Measurements from ENCODE around the gene BAHCC1. TPM values are rescaled to one million over a fixed set of nuclear protein-coding genes. Genes with fewer than 3 reads are reported as not detected.

BAHCC1 gene
- total RNA-seq (under 1 TPM; 0.23 to 0.82 (median 0.33) TPM), total RNA-seq (0 to 1.9 (median 0.49) reads per million in 29 experiments)
- total RNA-seq (2013) = 0.09 TPM

GRCh38 chr17:81394921-81395599 is at the start of gene BAHCC1:
BAHCC1 (plus strand) TSS chr17:81395457; CDS start chr17:81399740, 4,283 bp downstream.
- no peaks in the 10 kb centered on the region for H3K9me3 ChIP-seq
- Mint-ChIP-seq H3K36me3 (no peaks in the 10 kb centered on the region), H3K4me3 (peak within 1 kb of the TSS; percentile 25 to 65 (median 51)), H3K27ac (peak within 1 kb of the TSS in 1 of 2 donors; percentile 49), H3K9me3 (no peaks in the 10 kb centered on the region), H3K27me3 (peaks cover 32 to 61% of the 10 kb centered on the region in 2 donors), H3K4me1 (peaks cover 26 to 33% (median 27%) of the 10 kb centered on the region in 3 donors)
- H3K36me3 ChIP-seq (ENCODE audit: control insufficient read depth in 2 of 2, extremely low read depth in 1 of 2, insufficient read depth in 1 of 2, low read length in 1 of 2) = no peaks in the 10 kb centered on the region
- CTCF ChIA-PET = interaction anchor here in 1 of 2 donors (0.6 to 0.9 kb wide), 2 partner anchors 103 to 975 kb away, joined by 3 read pairs; no protein-coding TSS in a partner anchor
- 0% methylated on average over 10 of the region's 40 CpGs for WGBS (ENCODE audit: insufficient coverage)
- peak within 1 kb of the TSS in 1 of 2 donors; percentile 23 for H3K4me3 ChIP-seq (ENCODE audit: control insufficient read depth in 1 of 2, extremely low read depth in 1 of 2, low read length in 1 of 2)
- DNase-seq = peak; percentile 38 to 82 (median 65)
- peaks cover 4 to 86% of the 10 kb centered on the region in 2 experiments for H3K27me3 ChIP-seq (replicated peaks in 1 of 2; ENCODE audit: control insufficient read depth in 2 of 2, extremely low read depth in 1 of 2, insufficient read depth in 2 of 2, low read length in 1 of 2)
- POLR2A ChIA-PET = interaction anchor here in 1 of 2 donors (0.5 kb wide), 1 partner anchor 172 kb away, joined by 4 read pairs; the partner anchor contains the start of gene CEP131
- H3K4me1 ChIP-seq (ENCODE audit: control insufficient read depth in 1 of 2, extremely low read depth in 1 of 2, insufficient read depth in 2 of 2, low read length in 2 of 2) = peaks cover 18 to 58% of the 10 kb centered on the region in 2 experiments
- no peak within 1 kb of the TSS for H3K27ac ChIP-seq (ENCODE audit: low read length)
- ATAC-seq (replicated peaks in 1 of 4) = peak; percentile 58 to 72 (median 63)

GRCh38 chr17:81346090-81346907 is 49.0 kb upstream of the BAHCC1 start:
- peaks cover 8 to 48% of the 10 kb centered on the region in 2 experiments for H3K4me1 ChIP-seq (ENCODE audit: control insufficient read depth in 1 of 2, extremely low read depth in 1 of 2, insufficient read depth in 2 of 2, low read length in 2 of 2)
- DNase-seq (peak; percentile 81 to 95 (median 90)), ATAC-seq (replicated peaks in 1 of 4) (peak; percentile 92 to 94 (median 93))
- ChIA-PET CTCF (no interaction called here), POLR2A (no interaction called here)
- H3K4me3 Mint-ChIP-seq = peak overlapping the region in 2 of 3 donors; percentile 58 to 62
- no peaks in the 10 kb centered on the region for H3K36me3 Mint-ChIP-seq
- peaks cover 5 to 70% of the 10 kb centered on the region in 2 experiments for H3K27me3 ChIP-seq (replicated peaks in 1 of 2; ENCODE audit: control insufficient read depth in 2 of 2, extremely low read depth in 1 of 2, insufficient read depth in 2 of 2, low read length in 1 of 2)
- no peak overlapping the region for H3K27ac Mint-ChIP-seq
- H3K36me3 ChIP-seq (ENCODE audit: control insufficient read depth in 2 of 2, extremely low read depth in 1 of 2, insufficient read depth in 1 of 2, low read length in 1 of 2) = no peaks in the 10 kb centered on the region
- no peaks in the 10 kb centered on the region for H3K9me3 ChIP-seq
- no peaks in the 10 kb centered on the region for H3K9me3 Mint-ChIP-seq
- peak overlapping the region; percentile 48 for H3K4me3 ChIP-seq (ENCODE audit: control insufficient read depth in 1 of 2, extremely low read depth in 1 of 2, low read length in 1 of 2)
- no peak overlapping the region for H3K27ac ChIP-seq (ENCODE audit: low read length)
- peaks cover 29 to 30% of the 10 kb centered on the region in 2 donors for H3K27me3 Mint-ChIP-seq
- H3K4me1 Mint-ChIP-seq = peaks cover 12 to 24% (median 22%) of the 10 kb centered on the region in 3 donors
- 12% methylated on average over 50 of the region's 91 CpGs for WGBS (ENCODE audit: insufficient coverage)

GRCh38 chr17:81346908-81347349 is 48.3 kb upstream of the BAHCC1 start:
- H3K4me3 ChIP-seq (ENCODE audit: control insufficient read depth in 1 of 2, extremely low read depth in 1 of 2, low read length in 1 of 2) = no peak overlapping the region
- Mint-ChIP-seq H3K27me3 (peaks cover 29 to 31% of the 10 kb centered on the region in 2 donors), H3K36me3 (no peaks in the 10 kb centered on the region), H3K4me3 (peak overlapping the region in 2 of 3 donors; percentile 21 to 58), H3K9me3 (no peaks in the 10 kb centered on the region), H3K4me1 (peaks cover 12 to 24% (median 22%) of the 10 kb centered on the region in 3 donors), H3K27ac (no peak overlapping the region)
- DNase-seq (no peak), ATAC-seq (replicated peaks in 1 of 4) (no peak)
- POLR2A ChIA-PET = no interaction called here
- CTCF ChIA-PET = no interaction called here
- no peak overlapping the region for H3K27ac ChIP-seq (ENCODE audit: low read length)
- no peaks in the 10 kb centered on the region for H3K36me3 ChIP-seq (ENCODE audit: control insufficient read depth in 2 of 2, extremely low read depth in 1 of 2, insufficient read depth in 1 of 2, low read length in 1 of 2)
- WGBS (ENCODE audit: insufficient coverage) = 96% methylated on average over 9 of the region's 11 CpGs
- no peaks in the 10 kb centered on the region for H3K9me3 ChIP-seq
- peaks cover 8 to 43% of the 10 kb centered on the region in 2 experiments for H3K4me1 ChIP-seq (ENCODE audit: control insufficient read depth in 1 of 2, extremely low read depth in 1 of 2, insufficient read depth in 2 of 2, low read length in 2 of 2)
- H3K27me3 ChIP-seq (replicated peaks in 1 of 2; ENCODE audit: control insufficient read depth in 2 of 2, extremely low read depth in 1 of 2, insufficient read depth in 2 of 2, low read length in 1 of 2) = peaks cover 5 to 64% of the 10 kb centered on the region in 2 experiments

GRCh38 chr17:81347437-81347836 is 47.8 kb upstream of the BAHCC1 start:
- no peak overlapping the region for H3K27ac Mint-ChIP-seq
- H3K27me3 ChIP-seq (replicated peaks in 1 of 2; ENCODE audit: control insufficient read depth in 2 of 2, extremely low read depth in 1 of 2, insufficient read depth in 2 of 2, low read length in 1 of 2) = peaks cover 2 to 59% of the 10 kb centered on the region in 2 experiments
- peaks cover 12 to 21% (median 19%) of the 10 kb centered on the region in 3 donors for H3K4me1 Mint-ChIP-seq
- no peak overlapping the region for H3K27ac ChIP-seq (ENCODE audit: low read length)
- H3K9me3 Mint-ChIP-seq = no peaks in the 10 kb centered on the region
- no peak overlapping the region for H3K4me3 ChIP-seq (ENCODE audit: control insufficient read depth in 1 of 2, extremely low read depth in 1 of 2, low read length in 1 of 2)
- ChIA-PET POLR2A (no interaction called here), CTCF (no interaction called here)
- H3K27me3 Mint-ChIP-seq = peaks cover 25 to 27% of the 10 kb centered on the region in 2 donors
- ATAC-seq (replicated peaks in 1 of 4) = no peak
- H3K4me3 Mint-ChIP-seq = peak overlapping the region in 2 of 3 donors; percentile 31 to 58
- 68% methylated on average over 4 of the region's 4 CpGs for WGBS (ENCODE audit: insufficient coverage)
- peaks cover 8 to 38% of the 10 kb centered on the region in 2 experiments for H3K4me1 ChIP-seq (ENCODE audit: control insufficient read depth in 1 of 2, extremely low read depth in 1 of 2, insufficient read depth in 2 of 2, low read length in 2 of 2)
- H3K36me3 ChIP-seq (ENCODE audit: control insufficient read depth in 2 of 2, extremely low read depth in 1 of 2, insufficient read depth in 1 of 2, low read length in 1 of 2) = no peaks in the 10 kb centered on the region
- no peaks in the 10 kb centered on the region for H3K36me3 Mint-ChIP-seq
- DNase-seq = no peak
- no peaks in the 10 kb centered on the region for H3K9me3 ChIP-seq

- Mint-ChIP-seq H3K27me3 (peaks cover 19 to 21% of the 10 kb centered on the region in 2 donors), H3K36me3 (no peaks in the 10 kb centered on the region), H3K9me3 (no peaks in the 10 kb centered on the region), H3K27ac (peak overlapping the region in 1 of 2 donors; percentile 31), H3K4me3 (peak overlapping the region in 1 of 3 donors; percentile 11), H3K4me1 (peaks cover 12 to 15% (median 14%) of the 10 kb centered on the region in 3 donors)
- 81% methylated on average over 15 of the region's 21 CpGs for WGBS (ENCODE audit: insufficient coverage)
- no peak overlapping the region for H3K4me3 ChIP-seq (ENCODE audit: control insufficient read depth in 1 of 2, extremely low read depth in 1 of 2, low read length in 1 of 2)
- H3K36me3 ChIP-seq (ENCODE audit: control insufficient read depth in 2 of 2, extremely low read depth in 1 of 2, insufficient read depth in 1 of 2, low read length in 1 of 2) = no peaks in the 10 kb centered on the region
- peaks cover 7 to 28% of the 10 kb centered on the region in 2 experiments for H3K4me1 ChIP-seq (ENCODE audit: control insufficient read depth in 1 of 2, extremely low read depth in 1 of 2, insufficient read depth in 2 of 2, low read length in 2 of 2)
- H3K27ac ChIP-seq (ENCODE audit: low read length) = no peak overlapping the region
- DNase-seq = no peak
- POLR2A ChIA-PET = no interaction called here
- ATAC-seq (replicated peaks in 1 of 4) = no peak
- H3K9me3 ChIP-seq = no peaks in the 10 kb centered on the region
- CTCF ChIA-PET = no interaction called here
- peaks cover 0 to 50% of the 10 kb centered on the region in 2 experiments for H3K27me3 ChIP-seq (replicated peaks in 1 of 2; ENCODE audit: control insufficient read depth in 2 of 2, extremely low read depth in 1 of 2, insufficient read depth in 2 of 2, low read length in 1 of 2)
Observed at GRCh38 chr17:81348097-81349055, 46.9 kb upstream of the BAHCC1 start.

Data from T-cell (primary cell).